Fibroblast of lung (primary cell): Measurements from ENCODE around the gene AHCYL1. TPM values are rescaled to one million over a fixed set of nuclear protein-coding genes. Genes with fewer than 3 reads are reported as not detected.

ENCODE experiments used
- DNase-seq, 2 donors: peaks; one replicate each; pipeline versions ENCODE4 v3.0.0 to v3.0.0-alpha.2; 2010; ENCODE audit warnings: low read depth in 2 of 2
- H2AFZ ChIP-seq: 2 replicates; pipeline ENCODE4 v1.5.1; 2012; ENCODE audit warnings: low read length, control low read depth, inconsistent platforms
- H3K27ac ChIP-seq: 2 replicates; pipeline ENCODE4 v1.5.1; 2011; ENCODE audit warnings: low read length, control low read depth; ENCODE audit not compliant: insufficient read depth
- H3K27me3 ChIP-seq: 2 replicates; pipeline ENCODE4 v1.5.1; 2011; ENCODE audit warnings: mild to moderate bottlenecking, low read length; ENCODE audit not compliant: control insufficient read depth, insufficient read depth
- H3K36me3 ChIP-seq: 2 replicates; pipeline ENCODE4 v1.5.1; 2011; ENCODE audit warnings: low read length; ENCODE audit not compliant: control insufficient read depth, insufficient read depth
- H3K4me1 ChIP-seq: 2 replicates; pipeline ENCODE4 v1.5.1; 2011; ENCODE audit warnings: low read length; ENCODE audit not compliant: control insufficient read depth, insufficient read depth; ENCODE audit errors: extremely low read depth
- H3K4me2 ChIP-seq: 2 replicates; pipeline ENCODE4 v1.5.1; 2011; ENCODE audit warnings: low read length, control low read depth; ENCODE audit not compliant: insufficient read depth; ENCODE audit errors: extremely low read depth
- H3K4me3 ChIP-seq, 4 experiments: fragments of 200-600 bp in 1 of 4; sonication (generic) in 1 of 4; replicated peaks in 1 of 4; 2 replicates each; pipeline ENCODE4 v1.5.1; 2011 to 2016; ENCODE audit warnings: low read length in 4 of 4, low read depth in 3 of 4, mild to moderate bottlenecking in 3 of 4, control low read depth in 2 of 4, inconsistent platforms in 1 of 4, mixed read lengths in 1 of 4; ENCODE audit not compliant: insufficient read depth in 1 of 4; ENCODE audit errors: control extremely low read depth in 1 of 4
- H3K79me2 ChIP-seq: 2 replicates; pipeline ENCODE4 v1.5.1; 2012; ENCODE audit warnings: mild to moderate bottlenecking, low read length, inconsistent platforms; ENCODE audit not compliant: control insufficient read depth, insufficient read depth
- H3K9ac ChIP-seq: 2 replicates; pipeline ENCODE4 v1.5.1; 2011; ENCODE audit warnings: mild to moderate bottlenecking, low read length, control low read depth; ENCODE audit not compliant: insufficient read depth
- H3K9me3 ChIP-seq: 2 replicates; pipeline ENCODE4 v1.5.1; 2012; ENCODE audit warnings: low read depth, low read length; ENCODE audit not compliant: control insufficient read depth, insufficient read depth
- H4K20me1 ChIP-seq: 2 replicates; pipeline ENCODE4 v1.5.1; 2011; ENCODE audit warnings: low read length; ENCODE audit not compliant: control insufficient read depth, insufficient read depth; ENCODE audit errors: extremely low read depth
- CTCF ChIP-seq, 2 donors: IDR thresholded peaks in 1 of 2; conservative IDR thresholded peaks in 1 of 2; 1 replicate in 1 of 2; 2 replicates in 1 of 2; pipeline ENCODE4 v1.5.1; 2011 to 2012; ENCODE audit warnings: low read length in 2 of 2, control low read depth in 1 of 2, inconsistent platforms in 1 of 2, low read depth in 1 of 2, mild to moderate bottlenecking in 1 of 2
- EZH2 ChIP-seq: IDR thresholded peaks from 2 replicates; pipeline ENCODE4 v1.5.1; 2012; ENCODE audit warnings: low read length, control low read depth, mild to moderate bottlenecking; ENCODE audit errors: missing control alignments
- polyA plus RNA-seq, 2 donors: library from polyadenylated mRNA; depleted of rRNA in 1 of 2; stranded (reverse) in 1 of 2; unstranded in 1 of 2; fragments of >200 nt; gene quantifications; 2 replicates each; pipeline ENCODE4 v1.2.1, GENCODE V29; 2011 to 2012; ENCODE audit warnings: missing spikeins in 1 of 2
- total RNA-seq: library from RNA; depleted of rRNA; stranded (reverse); fragments of >200 nt; gene quantifications from 2 replicates; pipeline ENCODE4 v1.2.1, GENCODE V29; 2014

AHCYL1 gene
- total and polyA plus RNA-seq, 2 donors (not counting 1 experiment from before 2014, with no cell fraction given) = 70.5 to 83.3 TPM

DNA sequence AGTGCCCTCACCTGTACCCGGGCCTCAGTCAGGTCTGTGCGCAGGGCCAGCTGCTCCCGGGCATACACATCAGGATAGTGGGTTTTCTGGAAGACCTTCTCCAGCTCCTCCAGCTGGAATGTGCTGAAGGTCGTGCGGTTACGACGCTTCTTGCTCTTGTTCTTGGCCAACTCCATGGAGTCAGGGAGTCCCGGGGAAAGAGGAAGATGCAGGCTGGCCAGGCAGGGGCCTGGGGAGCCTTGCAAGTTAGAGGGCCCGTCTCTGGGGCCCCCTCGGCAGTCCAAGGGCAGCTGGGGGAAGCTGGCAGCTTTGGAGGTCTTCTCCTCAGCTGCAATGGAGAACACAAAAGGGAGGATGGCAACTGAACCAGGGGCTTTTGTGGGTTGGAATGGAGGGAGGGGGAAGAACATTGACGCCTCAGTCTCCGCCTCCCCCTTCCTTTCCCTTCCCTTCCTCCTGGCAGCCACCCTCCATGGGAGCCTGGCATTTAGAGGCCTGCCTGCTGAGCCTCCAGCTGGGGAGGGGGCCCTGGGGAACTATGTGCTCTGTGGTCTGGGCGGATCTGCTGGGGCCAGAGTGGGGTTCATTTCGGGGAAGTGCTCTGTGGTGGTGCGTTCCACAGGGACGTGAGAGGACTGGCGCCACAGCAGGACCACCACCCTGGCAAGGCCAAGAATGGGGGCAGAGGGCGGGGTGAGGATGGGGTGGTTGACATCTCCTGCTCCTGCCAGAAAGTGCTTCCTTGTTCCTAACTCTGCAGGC lies 80.2 kb downstream of the AHCYL1 start:
- Histone ChIP-seq H2AFZ (no peak overlapping the region), H3K36me3 (no peaks in the 10 kb centered on the region), H3K79me2 (no peaks in the 10 kb centered on the region), H3K27me3 (peaks cover 40% of the 10 kb centered on the region), H3K27ac (no peak overlapping the region), H3K9ac (no peak overlapping the region), H3K4me3 (no peak overlapping the region), H3K9me3 (no peaks in the 10 kb centered on the region), H3K4me1 (no peaks in the 10 kb centered on the region), H3K4me2 (no peak overlapping the region), H4K20me1 (no peaks in the 10 kb centered on the region)
- TF ChIP-seq CTCF (conservative IDR thresholded peaks at IDR 0.05 in 1 of 2, IDR thresholded peaks at IDR 0.05 in 1 of 2; ENCODE audit: low read depth in 1 of 2, low read length in 2 of 2) (no peak), EZH2 (no peak)
- no peak for DNase-seq

GRCh38 chr1:110065841-110066240 lies 81.3 kb downstream of the AHCYL1 start:
- Histone ChIP-seq H3K4me1 (no peaks in the 10 kb centered on the region), H3K4me2 (no peak overlapping the region), H3K27ac (no peak overlapping the region), H3K4me3 (no peak overlapping the region), H3K36me3 (no peaks in the 10 kb centered on the region), H4K20me1 (no peaks in the 10 kb centered on the region), H3K9me3 (no peaks in the 10 kb centered on the region), H3K27me3 (peaks cover 49% of the 10 kb centered on the region), H2AFZ (no peak overlapping the region), H3K9ac (no peak overlapping the region), H3K79me2 (no peaks in the 10 kb centered on the region)
- TF ChIP-seq CTCF (conservative IDR thresholded peaks at IDR 0.05 in 1 of 2, IDR thresholded peaks at IDR 0.05 in 1 of 2; ENCODE audit: low read depth in 1 of 2, low read length in 2 of 2) (no peak), EZH2 (no peak)
- DNase-seq = no peak

DNA sequence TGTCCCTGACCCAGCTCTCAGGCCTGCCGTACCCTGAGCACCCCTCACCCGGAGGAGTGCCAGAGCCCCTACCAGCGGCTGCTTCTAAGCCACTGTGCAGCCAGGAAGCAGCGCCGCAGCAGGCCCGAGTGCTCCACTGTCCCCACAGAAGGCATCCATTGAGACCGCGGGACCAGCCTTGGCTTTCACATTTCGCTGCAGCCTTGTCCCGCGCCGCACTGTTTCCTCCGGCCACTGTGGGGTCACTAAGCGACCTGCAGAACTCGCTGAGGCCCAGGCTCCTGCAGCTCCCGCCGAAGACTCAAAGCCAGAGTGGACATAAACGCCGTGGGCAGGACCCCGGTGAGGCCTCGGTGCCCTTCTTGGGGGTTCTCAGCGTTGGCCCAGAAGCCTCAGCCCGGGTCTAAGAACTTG lies 82.9 kb downstream of the AHCYL1 start:
- H3K4me3 ChIP-seq = no peak overlapping the region

More for the DNA sequence above, 82.9 kb downstream of the AHCYL1 start:
- Histone ChIP-seq H2AFZ (no peak overlapping the region), H3K4me2 (no peak overlapping the region), H3K9me3 (no peaks in the 10 kb centered on the region), H4K20me1 (no peaks in the 10 kb centered on the region), H3K79me2 (no peaks in the 10 kb centered on the region), H3K27ac (no peak overlapping the region), H3K9ac (no peak overlapping the region), H3K4me1 (no peaks in the 10 kb centered on the region), H3K36me3 (no peaks in the 10 kb centered on the region), H3K27me3 (peaks cover 65% of the 10 kb centered on the region)
- TF ChIP-seq EZH2 (no peak), CTCF (conservative IDR thresholded peaks at IDR 0.05 in 1 of 2, IDR thresholded peaks at IDR 0.05 in 1 of 2; ENCODE audit: low read depth in 1 of 2, low read length in 2 of 2) (no peak)
- DNase-seq = no peak
